ENCODE data around the gene ZNF341. TPM values are rescaled to one million over a fixed set of nuclear protein-coding genes. Genes with fewer than 3 reads are reported as not detected.
"Not testable (repeated sequence)": the region's sequence is repeated elsewhere in the genome, so short reads cannot be mapped to it uniquely, and the experiment has no call there.

ZNF341 gene
- total RNA-seq, 1 donor from 2014 or later: 1.8 TPM

DNA sequence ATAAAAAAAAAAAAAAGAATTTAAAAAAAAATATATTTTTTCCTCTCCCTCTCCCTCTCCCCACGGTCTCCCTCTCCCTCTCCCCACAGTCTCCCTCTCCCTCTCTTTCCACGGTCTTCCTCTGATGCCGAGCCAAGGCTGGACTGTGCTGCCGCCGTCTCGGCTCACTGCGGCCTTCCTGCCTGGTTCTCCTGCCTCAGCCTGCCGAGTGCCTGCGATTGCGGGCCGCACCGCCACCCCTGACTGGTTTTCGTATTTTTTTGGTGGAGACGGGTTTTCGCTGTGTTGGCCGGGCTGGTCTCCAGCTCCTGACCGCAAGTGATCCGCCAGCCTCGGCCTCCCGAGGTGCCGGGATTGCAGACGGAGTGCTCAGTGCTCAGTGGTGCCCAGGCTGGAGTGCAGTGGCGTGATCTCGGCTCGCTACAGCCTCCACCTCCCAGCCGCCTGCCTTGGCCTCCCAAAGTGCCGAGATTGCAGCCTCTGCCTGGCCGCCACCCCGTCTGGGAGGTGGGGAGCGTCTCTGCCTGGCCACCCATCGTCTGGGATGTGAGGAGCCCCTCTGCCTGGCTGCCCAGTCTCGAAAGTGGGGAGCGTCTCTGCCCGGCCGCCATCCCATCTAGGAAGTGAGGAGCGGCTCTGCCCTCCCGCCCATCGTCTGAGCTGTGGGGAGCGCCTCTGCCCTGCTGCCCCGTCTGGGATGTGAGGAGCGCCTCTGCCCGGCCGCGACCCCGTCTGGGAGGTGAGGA, 30.9 kb upstream of the ZNF341 start:
- DNase-seq (ENCODE audit: missing footprints); ATAC-seq; intact Hi-C loops (cut with DNase I): not testable (repeated sequence)

DNA sequence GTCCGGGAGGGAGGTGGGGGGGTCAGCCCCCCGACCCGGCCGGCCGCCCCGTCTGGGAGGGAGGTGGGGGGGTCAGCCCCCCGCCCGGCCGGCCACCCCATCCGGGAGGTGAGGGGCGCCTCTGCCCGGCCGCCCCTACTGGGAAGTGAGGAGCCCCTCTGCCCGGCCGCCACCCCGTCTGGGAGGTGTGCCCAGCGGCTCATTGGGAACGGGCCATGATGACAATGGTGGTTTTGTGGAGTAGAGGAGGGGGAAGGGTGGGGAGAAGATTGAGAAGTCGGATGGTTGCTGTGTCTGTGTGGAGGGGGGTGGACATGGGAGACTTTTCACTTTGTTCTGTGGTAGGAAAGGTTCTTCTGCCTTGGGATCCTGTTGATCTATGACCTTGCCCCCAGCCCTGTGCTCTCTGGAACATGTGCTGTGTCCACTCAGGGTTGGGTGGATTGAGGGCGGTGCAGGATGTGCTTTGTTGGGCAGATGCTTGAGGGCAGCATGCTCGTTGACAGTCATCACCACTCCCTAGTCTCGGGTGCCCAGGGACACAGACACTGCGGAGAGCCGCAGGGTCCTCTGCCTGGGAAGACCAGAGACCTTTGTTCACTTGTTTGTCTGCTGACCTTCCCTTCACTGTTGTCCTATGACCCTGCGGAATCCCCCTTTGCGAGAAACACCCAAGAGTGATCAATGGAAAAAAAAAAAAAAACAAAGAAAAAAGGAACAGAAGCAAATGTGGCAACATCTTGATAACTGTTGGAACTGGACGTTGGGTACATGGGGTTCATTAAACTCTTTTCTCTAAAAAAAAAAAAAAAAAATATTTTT, 30.0 kb upstream of the ZNF341 start:
- intact Hi-C loops (cut with DNase I): no loop called here
- ATAC-seq (no peak), DNase-seq (ENCODE audit: missing footprints) (no peak)

DNA sequence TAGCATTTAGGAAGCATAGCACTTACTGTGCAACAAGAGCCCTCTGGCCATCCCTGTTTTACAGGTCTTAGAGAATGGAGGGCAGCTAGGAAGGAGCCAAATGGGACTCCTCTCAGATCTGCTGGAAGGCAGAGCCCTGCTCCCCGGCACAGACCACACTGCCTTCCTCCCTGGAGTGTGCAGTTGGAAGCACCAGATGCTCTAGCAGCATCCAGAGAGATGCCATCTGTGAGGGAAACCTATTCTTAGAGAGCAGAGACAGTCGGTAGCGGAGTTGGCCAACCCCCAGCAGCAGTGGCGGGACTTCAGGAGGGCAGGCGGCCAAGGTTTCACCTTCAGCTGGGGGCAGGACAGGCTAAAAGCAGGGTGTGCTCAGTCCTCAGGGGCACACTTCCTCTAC, 28.9 kb upstream of the ZNF341 start:
- intact Hi-C loops (cut with DNase I): no loop called here
- ATAC-seq (peak; percentile 84), DNase-seq (ENCODE audit: missing footprints) (no peak)

DNA sequence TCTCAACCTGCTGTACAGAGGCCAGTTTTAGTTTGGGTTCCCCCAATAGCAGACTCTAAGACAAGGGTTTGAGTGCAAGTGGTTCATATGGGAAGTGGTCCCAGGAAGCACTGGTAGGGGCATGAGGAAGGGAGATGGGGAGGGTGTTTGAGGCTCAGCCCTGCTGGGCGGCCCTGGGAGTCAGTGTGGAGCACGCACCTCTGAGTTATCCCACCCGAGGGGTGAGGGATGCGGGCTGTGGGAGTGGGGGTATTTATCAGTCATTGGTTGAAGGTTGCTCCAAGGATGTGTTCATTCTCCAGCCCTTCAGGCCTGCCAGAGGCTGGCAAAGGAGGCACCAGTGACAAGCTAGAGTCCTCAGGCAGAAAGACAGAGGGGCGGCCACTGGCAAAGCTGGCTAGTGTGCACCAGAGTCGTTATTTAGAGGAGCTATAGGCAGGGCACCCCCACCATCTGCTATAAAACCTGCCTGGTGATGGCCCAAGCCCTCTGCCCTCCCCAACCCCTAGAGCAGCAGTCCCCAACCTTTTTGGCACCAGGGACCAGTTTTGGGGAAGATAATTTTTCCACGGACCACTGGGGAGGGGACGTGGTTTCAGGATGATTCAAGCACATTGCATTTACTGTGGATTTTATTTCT, 28.2 kb upstream of the ZNF341 start:
- intact Hi-C loops (cut with DNase I): no loop called here
- no peak for ATAC-seq
- no peak for DNase-seq (ENCODE audit: missing footprints)

DNA sequence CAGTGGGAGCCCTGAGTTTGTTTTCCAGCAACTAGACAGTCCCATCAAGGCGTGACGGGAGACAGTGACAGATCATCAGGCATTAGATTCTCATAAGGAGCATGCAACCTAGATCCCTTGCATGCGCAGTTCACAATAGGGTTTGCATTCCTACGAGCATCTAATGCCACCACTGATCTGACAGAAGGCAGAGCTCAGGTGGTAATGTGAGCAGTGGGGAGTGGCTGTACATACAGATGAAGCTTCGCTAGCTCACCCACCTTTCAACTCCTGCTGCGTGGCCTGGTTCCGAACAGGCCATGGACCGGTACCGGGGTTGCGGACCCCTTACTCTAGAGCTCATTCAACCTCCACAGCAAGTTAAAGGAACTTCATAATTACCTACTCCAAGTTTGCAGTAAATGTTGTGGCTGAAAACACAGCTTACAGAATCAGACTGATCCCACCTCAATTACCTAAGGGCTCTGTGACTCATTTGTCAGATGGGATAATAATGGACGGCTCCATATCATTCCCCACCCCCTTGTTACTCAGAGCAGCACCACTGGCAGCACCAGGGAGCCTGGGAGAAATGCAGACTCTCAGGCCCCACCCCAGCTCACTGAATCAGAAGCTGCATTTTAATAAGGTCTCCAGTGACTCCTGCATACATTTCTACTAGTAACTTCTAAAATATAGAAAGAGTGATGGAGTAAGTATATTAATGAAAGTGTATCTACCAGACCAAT, 27.4 kb upstream of the ZNF341 start:
- DNase-seq (ENCODE audit: missing footprints) (no peak), ATAC-seq (no peak)
- intact Hi-C loops (cut with DNase I): no loop called here

DNA sequence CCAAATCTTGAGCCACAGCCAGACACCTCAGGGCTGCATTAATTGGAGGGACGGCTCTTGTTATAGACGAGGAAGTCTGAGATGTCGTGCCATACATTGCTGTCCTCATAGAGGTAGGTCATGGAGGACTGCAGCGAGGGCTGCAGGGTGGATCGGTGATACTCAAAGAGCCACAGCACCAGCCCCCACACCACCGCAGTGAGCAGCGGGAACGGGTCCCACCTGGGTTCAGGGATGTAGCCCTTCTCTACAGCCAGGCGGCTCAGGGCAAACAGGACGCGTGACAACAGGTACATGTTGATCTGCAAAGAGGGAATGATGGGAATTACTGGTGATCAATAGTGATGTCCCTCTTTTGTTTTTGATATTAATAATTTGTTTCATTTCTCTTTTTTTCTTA, 24.1 kb upstream of the ZNF341 start:
- ATAC-seq: no peak
- intact Hi-C loops (cut with DNase I): no loop called here
- no peak for DNase-seq (ENCODE audit: missing footprints)

DNA sequence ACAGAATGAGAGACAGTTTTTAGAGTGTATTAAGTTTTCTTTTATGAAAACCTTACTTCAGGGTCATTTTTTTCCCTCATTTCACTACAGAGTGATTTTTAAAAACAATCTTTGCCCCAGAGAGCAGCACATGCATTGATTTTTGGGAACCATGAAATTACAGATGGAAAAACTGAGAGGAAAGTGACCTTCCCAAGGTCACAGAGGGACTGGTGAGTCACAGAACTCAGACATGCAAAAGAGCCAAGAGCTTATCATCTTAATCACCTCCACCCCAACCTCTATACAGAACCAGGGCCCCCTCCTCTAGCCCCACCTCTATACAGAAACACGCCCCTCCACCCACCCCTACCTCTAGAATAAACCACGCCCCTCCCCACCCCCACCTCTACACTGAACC, 22.4 kb upstream of the ZNF341 start:
- DNase-seq (ENCODE audit: missing footprints) (no peak), ATAC-seq (no peak)
- intact Hi-C loops (cut with DNase I): no loop called here

DNA sequence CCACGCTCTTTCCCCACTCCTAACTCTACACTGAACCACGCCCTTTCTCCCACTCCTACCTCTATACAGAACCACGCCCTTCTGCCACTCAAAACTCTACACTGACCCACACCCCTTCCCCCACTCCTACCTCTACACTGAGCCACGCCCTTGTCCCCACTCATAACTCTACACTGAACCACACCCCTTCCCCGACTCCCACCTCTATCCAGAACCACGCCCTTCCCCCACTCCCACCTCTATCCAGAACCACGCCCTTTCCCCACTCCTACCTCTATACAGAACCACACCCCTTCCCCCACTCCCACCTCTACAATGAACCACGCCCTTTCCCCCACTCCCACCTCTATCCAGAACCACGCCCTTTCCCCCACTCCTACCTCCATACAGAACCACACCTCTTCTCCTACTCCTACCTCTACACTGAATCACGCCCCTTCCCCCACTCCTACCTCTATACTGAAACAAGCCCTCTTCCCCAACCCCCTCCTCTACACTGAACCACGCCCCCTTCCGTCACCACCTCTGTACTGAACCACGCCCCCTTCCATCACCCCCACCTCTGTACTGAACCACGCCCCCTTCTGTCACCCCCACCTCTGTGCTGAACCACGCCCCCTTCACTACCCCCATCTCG, 21.8 kb upstream of the ZNF341 start:
- intact Hi-C loops (cut with DNase I): no loop called here

DNA sequence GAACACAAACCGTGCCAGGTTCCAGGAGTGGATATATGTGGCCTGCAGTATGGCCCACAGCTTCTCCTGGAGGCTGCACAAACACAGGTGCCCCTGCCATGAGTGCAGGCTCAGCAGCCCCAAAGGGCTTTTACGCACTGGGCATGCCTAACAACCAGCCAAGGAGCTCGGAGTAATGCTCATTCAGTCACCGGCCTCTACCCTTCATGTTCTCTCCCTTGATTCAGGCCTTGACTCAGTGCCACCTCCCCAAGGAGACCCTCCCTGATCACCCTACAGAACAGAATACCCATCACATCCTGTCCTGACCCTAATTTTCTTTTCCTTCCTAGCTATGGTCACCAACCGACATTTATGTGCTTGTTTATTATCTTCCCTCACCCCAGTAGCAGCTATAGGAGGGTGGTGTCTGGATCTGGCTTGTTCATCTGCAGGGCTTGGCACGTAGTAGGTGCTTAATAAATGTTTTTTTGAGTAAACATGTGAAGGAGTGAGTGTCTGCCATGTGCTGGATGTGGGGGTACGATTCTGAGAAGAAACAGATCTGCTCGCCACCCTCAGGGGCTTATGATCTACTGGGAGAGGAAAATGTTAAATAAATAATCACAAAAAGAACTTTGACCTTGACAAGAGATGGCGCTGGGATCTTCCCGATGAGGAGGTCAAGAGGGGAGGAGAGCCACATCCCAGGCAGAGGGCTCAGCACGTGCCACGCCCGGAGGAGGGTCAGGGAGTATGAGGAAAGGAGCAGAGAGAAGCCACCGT, 20.9 kb upstream of the ZNF341 start:
- ATAC-seq: no peak
- intact Hi-C loops (cut with DNase I): no loop called here

More for the DNA sequence above, 21.8 kb upstream of the ZNF341 start:
- no peak for DNase-seq (ENCODE audit: missing footprints)
- ATAC-seq: no peak

DNA sequence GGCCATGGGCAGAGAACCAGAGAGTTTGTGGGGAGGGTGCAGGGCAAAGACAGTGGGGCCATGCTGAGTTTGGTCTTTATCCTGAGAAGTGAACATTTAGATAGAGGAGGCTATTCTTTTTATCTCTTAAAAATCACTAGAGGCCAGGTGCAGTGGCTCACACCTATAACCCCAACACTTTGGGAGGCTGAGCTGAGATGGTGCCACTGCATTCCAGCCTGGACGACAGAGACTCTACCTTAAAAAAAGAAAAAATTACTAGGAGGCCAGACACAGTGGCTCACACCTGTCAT, 20.4 kb upstream of the ZNF341 start:
- DNase-seq (ENCODE audit: missing footprints) (no peak), ATAC-seq (no peak)
- intact Hi-C loops (cut with DNase I): no loop called here

More for the DNA sequence above, 20.9 kb upstream of the ZNF341 start:
- DNase-seq (ENCODE audit: missing footprints): no peak

DNA sequence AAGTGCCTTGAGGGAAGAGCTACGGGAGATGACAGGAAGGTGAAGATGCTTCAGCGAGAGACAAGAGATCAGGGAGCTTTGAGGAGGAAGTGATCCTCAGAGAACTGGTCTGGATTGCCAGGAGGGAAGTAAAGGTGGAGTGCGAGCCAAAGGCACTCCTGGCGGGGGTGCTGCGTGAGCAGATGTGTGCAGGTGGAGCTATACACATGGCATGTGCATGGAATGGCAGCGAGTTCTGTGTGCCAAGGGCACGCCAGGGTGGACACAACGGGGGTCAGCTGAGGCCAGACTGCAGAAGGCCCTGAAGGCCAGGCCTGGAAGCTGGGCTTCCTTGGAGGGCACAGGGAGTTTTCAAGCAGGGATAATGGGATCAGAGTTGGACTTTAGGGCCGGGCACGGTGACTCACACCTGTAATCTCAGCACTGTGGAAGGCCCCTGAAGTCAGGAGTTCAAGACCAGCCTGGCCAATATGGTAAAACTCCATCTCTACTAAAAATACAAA, 17.9 kb upstream of the ZNF341 start:
- no peak for ATAC-seq

DNA sequence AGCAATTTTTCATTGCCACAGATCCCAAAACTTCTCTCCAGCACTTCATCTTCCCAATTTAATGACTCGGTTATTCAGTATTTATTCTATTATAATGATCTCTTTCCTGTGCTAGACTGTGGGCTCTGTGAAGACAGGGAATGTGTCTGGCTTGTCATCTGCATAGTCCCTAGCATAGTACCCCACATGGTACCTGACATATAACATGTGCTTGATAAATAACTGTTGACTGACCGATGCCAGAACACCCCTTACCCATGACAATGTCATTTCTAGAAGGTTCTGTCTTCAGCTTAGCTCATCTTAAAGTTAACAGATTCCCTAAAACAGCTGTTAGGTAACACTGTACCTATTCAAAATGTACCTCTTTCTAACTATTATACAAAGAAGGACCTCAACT, 15.3 kb upstream of the ZNF341 start:
- no peak for DNase-seq (ENCODE audit: missing footprints)
- intact Hi-C loops (cut with DNase I): no loop called here
- no peak for ATAC-seq

More for the DNA sequence above, 17.9 kb upstream of the ZNF341 start:
- intact Hi-C loops (cut with DNase I): no loop called here
- DNase-seq (ENCODE audit: missing footprints): no peak

DNA sequence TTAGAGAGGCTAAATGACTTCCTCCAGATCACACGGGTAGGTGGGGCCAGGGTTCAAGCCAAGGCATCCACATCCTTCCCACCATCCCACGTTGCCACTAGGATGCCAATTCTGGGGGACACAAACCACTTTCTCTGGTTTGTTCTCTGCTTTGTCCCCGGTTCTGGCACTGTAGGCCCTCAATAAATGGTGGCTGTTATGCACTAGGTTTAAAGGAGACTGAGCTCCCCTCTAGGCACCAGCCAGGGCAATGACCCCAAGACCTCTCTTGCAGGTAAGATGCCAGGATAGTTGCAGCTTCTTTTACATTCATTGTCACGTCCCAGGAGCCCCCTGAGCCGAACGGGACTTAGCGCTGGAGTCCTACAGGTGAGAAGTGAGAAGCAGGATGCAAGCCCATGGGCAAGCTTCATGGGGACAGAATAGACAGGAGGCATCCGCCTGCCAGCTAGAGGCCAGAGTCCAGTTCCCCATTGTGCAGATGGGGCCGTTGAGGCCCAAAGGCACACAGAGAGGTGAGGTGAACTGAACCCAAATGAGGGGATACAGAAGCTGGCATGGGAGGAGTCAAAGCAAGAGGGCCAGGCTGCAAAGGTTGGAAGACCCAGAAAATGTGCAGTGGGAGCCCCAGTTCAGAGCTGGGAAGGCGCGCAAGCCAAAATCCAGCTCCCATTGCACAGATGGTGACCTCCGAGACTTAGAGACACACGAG, 12.4 kb upstream of the ZNF341 start:
- intact Hi-C loops (cut with DNase I): no loop called here
- no peak for ATAC-seq

DNA sequence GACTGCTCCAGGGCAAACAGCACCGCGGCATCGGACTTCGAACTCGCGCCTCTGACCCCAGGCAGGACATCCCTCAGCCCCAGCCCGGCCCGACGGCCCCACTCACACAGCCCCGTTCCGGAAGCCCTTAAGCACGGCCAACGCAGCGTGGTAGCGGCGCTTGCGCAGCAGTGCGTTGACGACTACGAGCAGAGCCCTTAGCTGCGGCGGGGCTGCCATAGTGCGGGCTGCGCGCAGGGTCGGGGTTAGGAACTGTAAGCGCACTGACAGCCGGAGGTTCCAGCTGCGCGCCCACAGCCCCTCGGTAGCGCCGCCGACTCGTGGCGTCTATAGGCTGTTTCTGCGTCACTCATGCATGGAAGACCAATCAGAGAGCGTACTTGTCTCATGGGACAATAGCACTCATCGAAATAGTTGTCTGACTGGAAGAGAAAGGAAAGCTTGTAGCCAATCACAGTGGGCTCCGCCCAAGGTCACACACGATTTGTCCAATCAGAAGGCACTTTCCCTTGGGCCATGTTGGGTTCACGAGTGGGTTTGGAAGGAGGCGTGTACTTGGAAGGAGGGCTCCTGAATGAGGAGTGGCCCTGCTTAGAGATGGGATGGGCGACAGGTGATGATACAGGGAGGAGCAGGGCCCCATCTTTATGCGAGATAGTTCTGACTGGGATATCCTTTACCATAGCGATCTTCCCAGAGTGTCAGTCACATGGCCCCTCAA, 11.6 kb upstream of the ZNF341 start, which contains the start of gene PXMP4:
Gene PXMP4 (minus strand): TSS at position 322 of the 721 bp plus-strand sequence. CDS start 103 bp downstream, at position 219.
- ATAC-seq (peak; percentile 99), DNase-seq (ENCODE audit: missing footprints) (peak; percentile 93)
- intact Hi-C loops (cut with DNase I): loop anchor here (5.0 kb wide), 1 partner anchor 48 kb away; the partner anchor contains the start of gene NECAB3

More for the DNA sequence above, 12.4 kb upstream of the ZNF341 start:
- DNase-seq (ENCODE audit: missing footprints): no peak

DNA sequence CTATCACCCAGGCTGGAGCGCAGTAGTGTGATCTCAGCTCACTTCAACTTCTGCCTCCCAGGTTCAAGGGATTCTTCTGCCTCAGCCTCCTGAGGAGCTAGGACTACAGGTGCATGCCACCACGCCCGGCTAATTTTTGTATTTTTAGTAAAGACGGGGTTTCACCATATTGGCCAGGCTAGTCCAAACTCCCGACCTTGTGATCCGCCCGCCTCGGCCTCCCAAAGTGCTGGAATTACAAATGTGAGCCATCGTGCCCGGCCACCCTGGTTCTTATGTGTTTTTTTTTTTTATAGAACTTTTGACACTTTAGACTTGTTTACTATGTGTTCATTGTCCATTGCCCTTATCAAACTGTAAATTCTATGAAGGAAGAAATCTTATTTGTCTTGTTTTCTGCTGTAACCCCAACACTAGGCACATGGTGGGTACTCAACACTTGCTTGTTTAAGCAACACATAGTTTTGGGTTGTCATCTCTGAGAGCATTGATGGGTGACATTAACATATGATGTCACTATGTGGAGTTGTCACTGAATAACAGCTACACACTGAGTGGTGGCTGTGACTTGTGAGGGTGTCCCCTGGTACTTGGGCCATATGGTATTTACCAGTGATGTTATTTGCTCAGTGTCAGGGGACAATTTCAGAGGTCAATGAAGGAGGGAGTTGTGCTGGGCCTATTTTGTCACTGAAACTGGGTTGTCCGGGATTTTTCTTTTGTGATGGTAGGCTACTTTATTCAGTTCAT, 10.2 kb upstream of the ZNF341 start:
- intact Hi-C loops (cut with DNase I): loop anchor here (5.0 kb wide), 1 partner anchor 49 kb away; the partner anchor contains the start of gene NECAB3
- DNase-seq (ENCODE audit: missing footprints) (no peak), ATAC-seq (no peak)

All from Right ventricle myocardium inferior (tissue), 1 donor.